RCC 7860 (cell line): Measurements from ENCODE around the gene C19orf44.

ENCODE experiments used
- DNase-seq: peaks from one replicate; pipeline ENCODE4 v3.0.0-alpha.2; 2015; ENCODE audit warnings: low spot score
- FAIRE-seq: peaks from 2 replicates; lab custom pipeline; 2012; peaks lifted over from hg19 to GRCh38; lab: Jason Lieb, UNC

C19orf44 gene

DNA sequence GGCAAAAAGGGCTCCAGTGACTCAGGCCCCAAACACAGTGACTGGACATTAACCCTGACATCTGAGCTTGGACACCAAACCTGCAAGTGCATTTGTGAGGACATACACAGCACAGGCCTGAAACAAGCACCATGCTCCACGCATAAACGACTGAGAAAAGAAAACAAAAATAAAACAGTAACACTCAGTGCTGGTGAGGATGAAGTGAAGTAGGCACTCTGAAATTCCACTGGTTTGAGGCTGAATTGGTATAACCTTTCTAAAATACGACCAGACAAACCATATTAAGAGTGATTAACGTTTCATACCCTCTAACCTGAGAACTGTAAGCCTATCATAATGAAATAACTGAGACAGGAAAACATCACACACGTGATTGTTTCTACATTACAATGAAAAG, 70.5 kb downstream of the C19orf44 start:
- FAIRE-seq (no peak), DNase-seq (no peak)

- DNase-seq (no peak), FAIRE-seq (no peak)
These were observed 73.6 kb downstream of the C19orf44 start for GRCh38 chr19:16569609-16570320.
